AG10803 (cell line): Measurements from ENCODE around the gene TOX3.

ENCODE experiments used
- DNase-seq: peaks from one replicate; pipeline ENCODE4 v3.0.0; 2010; ENCODE audit warnings: low read depth
- H3K4me3 ChIP-seq: 2 replicates; pipeline ENCODE4 v1.5.1; 2011; ENCODE audit warnings: mild to moderate bottlenecking, low read length, control low read depth
- CTCF ChIP-seq: conservative IDR thresholded peaks from 2 replicates; pipeline ENCODE4 v1.5.1; 2011; ENCODE audit warnings: mild to moderate bottlenecking, low read length, control low read depth, inconsistent platforms

The TOX3 gene

GRCh38 chr16:52563767-52564611 lies 17.0 kb upstream of the TOX3 start:
- no peak for TF ChIP-seq CTCF
- H3K4me3 ChIP-seq, result no peak overlapping the region
- DNase-seq, result no peak

GRCh38 chr16:52562770-52563169 lies 15.8 kb upstream of the TOX3 start:
- H3K4me3 ChIP-seq, result no peak overlapping the region
- TF ChIP-seq CTCF, result no peak
- DNase-seq, result no peak

GRCh38 chr16:52561910-52562741 lies 15.2 kb upstream of the TOX3 start:
- no peak for TF ChIP-seq CTCF
- no peak overlapping the region for H3K4me3 ChIP-seq
- DNase-seq, result no peak

- DNase-seq, result no peak
- H3K4me3 ChIP-seq, result no peak overlapping the region
- TF ChIP-seq CTCF, result no peak
These were observed 11.5 kb upstream of the TOX3 start for GRCh38 chr16:52558448-52558847.

DNA sequence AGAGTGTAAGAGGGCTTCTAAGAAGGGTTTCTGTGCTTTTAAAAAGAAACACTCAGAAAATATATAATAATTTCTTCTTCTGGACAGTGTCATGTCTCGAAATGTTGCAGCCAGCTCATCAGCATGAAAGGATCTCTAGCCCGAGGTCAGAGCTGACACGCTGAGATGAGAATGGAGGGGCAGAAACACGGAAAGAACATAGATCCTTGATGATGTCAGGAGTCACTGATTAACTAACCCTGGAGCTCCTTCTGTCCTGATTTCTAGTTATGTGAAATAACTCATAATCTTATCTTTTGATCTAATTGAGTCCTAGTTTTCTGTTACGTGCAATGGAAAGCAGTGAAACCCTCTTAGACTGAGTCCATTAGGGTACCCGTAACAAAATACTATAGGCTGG lies 10.3 kb upstream of the TOX3 start:
- DNase-seq, result no peak
- no peak for TF ChIP-seq CTCF

GRCh38 chr16:52556083-52556482 lies 9.1 kb upstream of the TOX3 start:
- H3K4me3 ChIP-seq, result no peak overlapping the region
- no peak for TF ChIP-seq CTCF
- DNase-seq, result no peak

More for the DNA sequence above, 10.3 kb upstream of the TOX3 start:
- H3K4me3 ChIP-seq, result no peak overlapping the region
